Left kidney (tissue), 2 donors: ENCODE results near the gene AGPAT1. TPM values are rescaled to one million over a fixed set of nuclear protein-coding genes. Genes with fewer than 3 reads are reported as not detected.
"Not testable (repeated sequence)": the region's sequence is repeated elsewhere in the genome, so short reads cannot be mapped to it uniquely, and the experiment has no call there.

Source experiments
- DNase-seq: peaks from one replicate; pipeline ENCODE4 v3.0.0-alpha.2; 2013
- polyA plus RNA-seq: library from polyadenylated mRNA; unstranded; fragments of 120-200 nt; gene quantifications from one replicate; pipeline ENCODE4 v1.2.1, GENCODE V29; 2013; ENCODE audit not compliant: insufficient read length

Gene AGPAT1
- polyA plus RNA-seq, 1 donor: 94.6 TPM

GRCh38 chr6:32187725-32188380 lies 12.0 kb upstream of the AGPAT1 start:
- DNase-seq: not testable (repeated sequence)

GRCh38 chr6:32187009-32187709 lies 11.3 kb upstream of the AGPAT1 start:
- no peak for DNase-seq

- DNase-seq: not testable (repeated sequence)
Measured at GRCh38 chr6:32186151-32186840, 10.4 kb upstream of the AGPAT1 start.

GRCh38 chr6:32185681-32186131 lies 9.8 kb upstream of the AGPAT1 start:
- not testable (repeated sequence) for DNase-seq

- DNase-seq: no peak
Measured at GRCh38 chr6:32184084-32184640, 8.3 kb upstream of the AGPAT1 start, which contains the start of gene AGER. Gene AGER, minus strand, starts transcription at chr6:32184253. Its CDS starts 31 bp downstream, at chr6:32184222.

GRCh38 chr6:32183483-32184083 lies 7.7 kb upstream of the AGPAT1 start:
- no peak for DNase-seq

GRCh38 chr6:32183030-32183429 lies 7.1 kb upstream of the AGPAT1 start:
- no peak for DNase-seq

GRCh38 chr6:32182555-32182981 lies 6.7 kb upstream of the AGPAT1 start:
- no peak for DNase-seq

GRCh38 chr6:32181915-32182529 lies 6.1 kb upstream of the AGPAT1 start:
- no peak for DNase-seq

GRCh38 chr6:32181148-32181702 lies 5.3 kb upstream of the AGPAT1 start:
- DNase-seq: no peak

GRCh38 chr6:32179766-32180405 lies 4.0 kb upstream of the AGPAT1 start:
- no peak for DNase-seq

GRCh38 chr6:32178547-32179440 lies 2.9 kb upstream of the AGPAT1 start:
- no peak for DNase-seq

- DNase-seq: peak; percentile 100
Measured at GRCh38 chr6:32177788-32178546, 2.1 kb upstream of the AGPAT1 start, which contains the start of gene RNF5. Gene RNF5, plus strand, starts transcription at chr6:32178405. Its CDS starts 107 bp downstream, at chr6:32178512.

GRCh38 chr6:32177183-32177787 lies 1.4 kb upstream of the AGPAT1 start:
- no peak for DNase-seq

GRCh38 chr6:32176476-32177182 lies 745 bp upstream of the AGPAT1 start:
- DNase-seq: no peak

GRCh38 chr6:32175322-32175710 lies 568 bp downstream of the AGPAT1 start:
- no peak for DNase-seq

GRCh38 chr6:32174416-32174815 lies 1.5 kb downstream of the AGPAT1 start:
- DNase-seq: no peak
